Adrenal gland (tissue), 5 donors: ENCODE results near the gene PLPP2.

ENCODE experiments used
- POLR2A ChIP-seq, 2 donors: fragments of 450-650 bp; IDR thresholded peaks; one replicate each; pipeline ENCODE4 v1.6.1; 2017; ENCODE audit warnings: antibody characterized with exemption in 2 of 2, mild to moderate bottlenecking in 2 of 2, moderate library complexity in 1 of 2
- TF ChIP-seq, protein P1 (sequence below), 6 experiments: fragments of 450-650 bp in 4 of 6; fragments of 200-600 bp in 2 of 6; sonication (generic) in 1 of 6; IDR thresholded peaks; 1 replicate in 5 of 6; 2 replicates in 1 of 6; pipeline versions ENCODE4 v1.5.1 to v1.8.0; 2016 to 2021; ENCODE audit warnings: antibody characterized with exemption in 6 of 6, mild to moderate bottlenecking in 2 of 6, moderate library complexity in 1 of 6
- donor health status: DM: no; HTN: no; CAD: no.

DNA sequence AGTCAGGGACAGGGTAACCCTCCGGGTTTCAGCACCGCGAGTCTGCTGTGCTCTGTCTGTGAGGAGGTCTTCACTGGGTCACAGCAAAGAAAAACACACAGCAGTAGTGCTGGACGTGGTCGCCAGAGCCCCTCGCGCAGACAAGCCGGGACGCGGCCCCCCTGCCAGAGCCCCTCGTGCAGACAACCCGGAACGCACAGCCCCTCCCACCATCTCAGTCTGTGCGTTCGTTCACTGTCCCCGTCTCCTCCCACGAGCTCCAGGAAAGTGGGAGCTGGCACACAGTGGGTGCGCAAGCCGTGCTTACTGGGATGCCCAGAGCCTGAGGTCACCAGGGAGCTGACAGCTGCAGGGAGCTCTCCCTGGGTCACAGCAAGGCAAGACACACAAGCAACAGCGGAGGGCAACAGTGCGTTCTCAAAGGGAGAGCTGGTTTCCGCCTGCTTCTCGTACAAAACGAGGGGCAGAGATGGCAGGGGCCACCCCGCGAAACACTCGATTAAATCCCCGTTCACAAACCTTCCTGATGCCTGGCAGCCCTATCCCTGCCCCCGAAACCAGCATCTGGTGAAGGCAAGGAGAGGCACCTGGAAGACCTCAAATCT lies 3.2 kb upstream of the PLPP2 start:
- TF ChIP-seq, protein P1, sequence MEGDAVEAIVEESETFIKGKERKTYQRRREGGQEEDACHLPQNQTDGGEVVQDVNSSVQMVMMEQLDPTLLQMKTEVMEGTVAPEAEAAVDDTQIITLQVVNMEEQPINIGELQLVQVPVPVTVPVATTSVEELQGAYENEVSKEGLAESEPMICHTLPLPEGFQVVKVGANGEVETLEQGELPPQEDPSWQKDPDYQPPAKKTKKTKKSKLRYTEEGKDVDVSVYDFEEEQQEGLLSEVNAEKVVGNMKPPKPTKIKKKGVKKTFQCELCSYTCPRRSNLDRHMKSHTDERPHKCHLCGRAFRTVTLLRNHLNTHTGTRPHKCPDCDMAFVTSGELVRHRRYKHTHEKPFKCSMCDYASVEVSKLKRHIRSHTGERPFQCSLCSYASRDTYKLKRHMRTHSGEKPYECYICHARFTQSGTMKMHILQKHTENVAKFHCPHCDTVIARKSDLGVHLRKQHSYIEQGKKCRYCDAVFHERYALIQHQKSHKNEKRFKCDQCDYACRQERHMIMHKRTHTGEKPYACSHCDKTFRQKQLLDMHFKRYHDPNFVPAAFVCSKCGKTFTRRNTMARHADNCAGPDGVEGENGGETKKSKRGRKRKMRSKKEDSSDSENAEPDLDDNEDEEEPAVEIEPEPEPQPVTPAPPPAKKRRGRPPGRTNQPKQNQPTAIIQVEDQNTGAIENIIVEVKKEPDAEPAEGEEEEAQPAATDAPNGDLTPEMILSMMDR (IDR thresholded peaks at IDR 0.05): no peak
- no peak for TF ChIP-seq POLR2A (IDR thresholded peaks at IDR 0.05)
